ENCODE data around the gene LRRC4B. TPM values are rescaled to one million over a fixed set of nuclear protein-coding genes. Genes with fewer than 3 reads are reported as not detected.

The LRRC4B gene
- total and polyA plus RNA-seq, 2 of the 13 experiments (the other 11 are each of a cell fraction or from before 2014, with no cell fraction given), result not detected

DNA sequence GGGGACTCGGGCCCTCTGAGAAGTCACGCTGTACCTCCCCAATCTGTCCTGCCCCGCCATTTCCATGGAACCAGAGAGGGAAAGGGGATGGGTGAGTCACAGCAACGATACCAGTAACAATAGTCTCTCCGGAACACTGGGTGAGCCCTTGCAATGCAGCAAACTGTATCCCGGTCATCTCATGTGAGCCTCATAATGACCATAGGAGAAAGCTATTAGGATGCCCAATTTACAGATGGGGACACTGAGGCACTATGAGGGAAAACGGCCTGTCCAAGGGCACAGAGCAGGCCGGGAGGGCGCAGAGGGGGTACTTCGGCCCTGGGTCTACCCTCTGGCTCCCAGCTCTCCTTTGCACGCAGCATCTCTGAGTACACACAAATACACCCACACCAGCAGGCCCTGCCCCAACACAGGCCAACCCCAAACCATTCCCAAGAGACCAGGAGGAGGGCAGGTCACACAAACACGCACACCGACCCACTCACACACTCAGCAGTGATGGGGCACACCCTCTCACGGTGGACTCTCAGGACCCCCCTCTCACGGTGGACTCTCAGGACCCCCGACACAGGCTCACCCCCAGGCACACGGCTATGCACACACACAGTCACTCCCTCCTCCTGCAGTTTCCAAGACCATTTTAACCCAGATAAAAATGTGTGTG, 18.2 kb downstream of the LRRC4B start:
- CTCF ChIA-PET (ENCODE audit: low intra/inter-chr PET ratio, low total read pairs), result no interaction called here
- in situ Hi-C loops (cut with HindIII; ENCODE audit: extremely low pct_ligation_motif_present, low pct_unique_long_range_greater_than_20kb) (loop anchor here (10.0 kb wide), 1 partner anchor 235 kb away; no protein-coding TSS in a partner anchor), intact Hi-C loops (cut with micrococcal nuclease; ENCODE audit: unreplicated experiment) (no loop called here)
- DNase-seq (ENCODE audit: low spot score) (no peak), ATAC-seq (no peak), FAIRE-seq (no peak)
- H3K27ac ChIP-seq (ENCODE audit: extremely low read length, insufficient read depth, low read length), result no peak overlapping the region
- no peak overlapping the region for H3K9ac ChIP-seq (ENCODE audit: insufficient read depth, low read depth, low read length)
- no peaks in the 10 kb centered on the region for H3K4me1 ChIP-seq (ENCODE audit: insufficient read depth, low read length)
- peaks cover 3 to 38% of the 10 kb centered on the region in 2 experiments; a peak in 4 of 5 replicates for H3K27me3 ChIP-seq (ENCODE audit: control insufficient read depth in 1 of 2, insufficient read depth in 2 of 2, low read length in 2 of 2)
- no peak overlapping the region for H3K4me3 ChIP-seq (replicated peaks in 1 of 3; ENCODE audit: insufficient read depth in 1 of 3, low read depth in 2 of 3, low read length in 3 of 3)
- H3K4me2 ChIP-seq (ENCODE audit: low read depth, low read length), result no peak overlapping the region
- H3K79me2 ChIP-seq (ENCODE audit: insufficient read depth, low read length), result no peaks in the 10 kb centered on the region
- H3K9me3 ChIP-seq (ENCODE audit: low read length), result no peaks in the 10 kb centered on the region
- TF ChIP-seq NAIF1 (CRISPR knock-in tag; IDR thresholded peaks at IDR 0.05; ENCODE audit: borderline replicate concordance) (no peak), ZNF629 (CRISPR knock-in tag; conservative IDR thresholded peaks at IDR 0.05) (0 out of 2 replicates have a peak, but pooled peaks have one; percentile 16)
- 5% methylated on average over 7 of the region's 17 CpGs for WGBS (ENCODE audit: low lambda C conversion rate)
- no peaks in the 10 kb centered on the region for H4K20me1 ChIP-seq (ENCODE audit: insufficient read depth, low read length)
- no peak overlapping the region for H2AFZ ChIP-seq (ENCODE audit: low read length)
- POLR2A ChIA-PET, result no interaction called here
- no peaks in the 10 kb centered on the region for H3K36me3 ChIP-seq (replicated peaks in 1 of 2; ENCODE audit: control insufficient read depth in 1 of 2, insufficient read depth in 2 of 2, low read length in 2 of 2)
- BruUV-seq (replicated peaks), result no TSS peak

- ChIA-PET CTCF (ENCODE audit: low intra/inter-chr PET ratio, low total read pairs) (no interaction called here), POLR2A (no interaction called here)
- no peaks in the 10 kb centered on the region for H3K4me1 ChIP-seq (ENCODE audit: insufficient read depth, low read length)
- intact Hi-C loops (cut with micrococcal nuclease; ENCODE audit: unreplicated experiment) (no loop called here), in situ Hi-C loops (cut with HindIII; ENCODE audit: extremely low pct_ligation_motif_present, low pct_unique_long_range_greater_than_20kb) (loop anchor here (10.0 kb wide), 1 partner anchor 236 kb away; no protein-coding TSS in a partner anchor)
- 10% methylated on average over 16 of the region's 22 CpGs for WGBS (ENCODE audit: low lambda C conversion rate)
- H3K36me3 ChIP-seq (replicated peaks in 1 of 2; ENCODE audit: control insufficient read depth in 1 of 2, insufficient read depth in 2 of 2, low read length in 2 of 2), result no peaks in the 10 kb centered on the region
- TF ChIP-seq, protein P1, sequence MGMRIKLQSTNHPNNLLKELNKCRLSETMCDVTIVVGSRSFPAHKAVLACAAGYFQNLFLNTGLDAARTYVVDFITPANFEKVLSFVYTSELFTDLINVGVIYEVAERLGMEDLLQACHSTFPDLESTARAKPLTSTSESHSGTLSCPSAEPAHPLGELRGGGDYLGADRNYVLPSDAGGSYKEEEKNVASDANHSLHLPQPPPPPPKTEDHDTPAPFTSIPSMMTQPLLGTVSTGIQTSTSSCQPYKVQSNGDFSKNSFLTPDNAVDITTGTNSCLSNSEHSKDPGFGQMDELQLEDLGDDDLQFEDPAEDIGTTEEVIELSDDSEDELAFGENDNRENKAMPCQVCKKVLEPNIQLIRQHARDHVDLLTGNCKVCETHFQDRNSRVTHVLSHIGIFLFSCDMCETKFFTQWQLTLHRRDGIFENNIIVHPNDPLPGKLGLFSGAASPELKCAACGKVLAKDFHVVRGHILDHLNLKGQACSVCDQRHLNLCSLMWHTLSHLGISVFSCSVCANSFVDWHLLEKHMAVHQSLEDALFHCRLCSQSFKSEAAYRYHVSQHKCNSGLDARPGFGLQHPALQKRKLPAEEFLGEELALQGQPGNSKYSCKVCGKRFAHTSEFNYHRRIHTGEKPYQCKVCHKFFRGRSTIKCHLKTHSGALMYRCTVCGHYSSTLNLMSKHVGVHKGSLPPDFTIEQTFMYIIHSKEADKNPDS (CRISPR knock-in tag; IDR thresholded peaks at IDR 0.05), result no peak
- TF ChIP-seq HES4 (CRISPR knock-in tag; IDR thresholded peaks at IDR 0.05; ENCODE audit: borderline replicate concordance) (no peak), RBM39 (IDR thresholded peaks at IDR 0.05; ENCODE audit: low read depth, low read length, poor library complexity, severe bottlenecking) (no peak), ATF4 (CRISPR knock-in tag; IDR thresholded peaks at IDR 0.05) (no peak), ZNF773 (CRISPR knock-in tag; IDR thresholded peaks at IDR 0.05; ENCODE audit: borderline replicate concordance) (no peak), ZNF629 (CRISPR knock-in tag; conservative IDR thresholded peaks at IDR 0.05) (peak; percentile 71), KLF16 (CRISPR knock-in tag; IDR thresholded peaks at IDR 0.05) (no peak), FUBP1 (CRISPR knock-in tag; IDR thresholded peaks at IDR 0.05; ENCODE audit: borderline replicate concordance) (no peak)
- DNase-seq (ENCODE audit: low spot score), result no peak
- peaks cover 3 to 34% of the 10 kb centered on the region in 2 experiments; a peak in 4 of 5 replicates for H3K27me3 ChIP-seq (ENCODE audit: control insufficient read depth in 1 of 2, insufficient read depth in 2 of 2, low read length in 2 of 2)
- no peak for FAIRE-seq
- no peak overlapping the region for H3K4me2 ChIP-seq (ENCODE audit: low read depth, low read length)
- no peak overlapping the region for H2AFZ ChIP-seq (ENCODE audit: low read length)
- H3K79me2 ChIP-seq (ENCODE audit: insufficient read depth, low read length), result no peaks in the 10 kb centered on the region
- no peak overlapping the region for H3K9ac ChIP-seq (ENCODE audit: insufficient read depth, low read depth, low read length)
- no peak overlapping the region for H3K27ac ChIP-seq (ENCODE audit: extremely low read length, insufficient read depth, low read length)
- H4K20me1 ChIP-seq (ENCODE audit: insufficient read depth, low read length), result no peaks in the 10 kb centered on the region
- no TSS peak for BruUV-seq (replicated peaks)
- no peak for ATAC-seq
- H3K9me3 ChIP-seq (ENCODE audit: low read length), result no peaks in the 10 kb centered on the region
- no peak overlapping the region for H3K4me3 ChIP-seq (replicated peaks in 1 of 3; ENCODE audit: insufficient read depth in 1 of 3, low read depth in 2 of 3, low read length in 3 of 3)
These were observed 18.9 kb downstream of the LRRC4B start for GRCh38 chr19:50549059-50549926.

Measured in HepG2 (cell line).